Measurements from ENCODE around the gene PPEF1. TPM values are rescaled to one million over a fixed set of nuclear protein-coding genes. Genes with fewer than 3 reads are reported as not detected.
A peak's percentile ranks its signal among the peaks of the same experiment; 100 is the strongest.

Gene PPEF1, protein sequence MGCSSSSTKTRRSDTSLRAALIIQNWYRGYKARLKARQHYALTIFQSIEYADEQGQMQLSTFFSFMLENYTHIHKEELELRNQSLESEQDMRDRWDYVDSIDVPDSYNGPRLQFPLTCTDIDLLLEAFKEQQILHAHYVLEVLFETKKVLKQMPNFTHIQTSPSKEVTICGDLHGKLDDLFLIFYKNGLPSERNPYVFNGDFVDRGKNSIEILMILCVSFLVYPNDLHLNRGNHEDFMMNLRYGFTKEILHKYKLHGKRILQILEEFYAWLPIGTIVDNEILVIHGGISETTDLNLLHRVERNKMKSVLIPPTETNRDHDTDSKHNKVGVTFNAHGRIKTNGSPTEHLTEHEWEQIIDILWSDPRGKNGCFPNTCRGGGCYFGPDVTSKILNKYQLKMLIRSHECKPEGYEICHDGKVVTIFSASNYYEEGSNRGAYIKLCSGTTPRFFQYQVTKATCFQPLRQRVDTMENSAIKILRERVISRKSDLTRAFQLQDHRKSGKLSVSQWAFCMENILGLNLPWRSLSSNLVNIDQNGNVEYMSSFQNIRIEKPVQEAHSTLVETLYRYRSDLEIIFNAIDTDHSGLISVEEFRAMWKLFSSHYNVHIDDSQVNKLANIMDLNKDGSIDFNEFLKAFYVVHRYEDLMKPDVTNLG
- total RNA-seq (10 to 100 TPM in 1 of 2 donors, under 1 TPM in 1; 0.94 to 11.1 TPM), polyA plus RNA-seq (ENCODE audit: insufficient read length in 2 of 2) (1 to 10 TPM; 1.2 to 3.1 TPM)
- long read RNA-seq, donor 1 = 0 reads
- long read RNA-seq, donor 2 = 0 reads
- long read RNA-seq, donor 3 = 0 reads
- long read RNA-seq, donor 4 = 0 reads

DNA sequence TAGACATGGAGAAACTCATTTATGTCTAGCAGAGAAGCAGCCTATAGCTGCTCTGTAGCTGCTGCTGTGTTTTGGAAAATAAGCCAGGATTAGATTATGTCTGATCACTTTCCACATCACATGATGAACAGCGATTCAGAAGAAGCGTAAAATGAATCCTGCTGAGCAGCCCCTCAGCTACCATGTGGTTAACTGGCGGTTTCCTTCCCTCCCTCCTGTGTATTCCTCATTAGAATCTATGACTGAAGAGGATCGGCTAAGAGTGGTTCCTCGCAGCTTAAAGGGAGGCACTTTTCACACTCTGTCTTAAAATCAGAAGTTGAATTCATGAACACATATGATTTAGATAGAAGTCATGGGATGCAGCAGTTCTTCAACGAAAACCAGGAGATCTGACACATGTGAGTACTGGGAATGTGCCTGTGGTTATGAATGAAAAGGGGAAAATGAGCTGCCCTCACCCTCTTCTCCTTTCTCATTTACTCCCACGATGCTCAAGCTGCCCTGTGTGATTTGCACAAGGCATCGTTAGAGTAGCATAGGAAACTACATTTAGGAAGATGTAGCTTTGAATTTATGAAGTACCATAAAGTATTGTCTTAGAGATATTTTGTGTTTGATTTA lies at the start of gene PPEF1:
Gene PPEF1, plus strand, starts transcription at position 220 of the 624 bp plus-strand sequence. Its CDS starts 136 bp downstream, at position 356.
- no peaks in the 10 kb centered on the region for H3K9me3 ChIP-seq (ENCODE audit: control insufficient read depth, insufficient read depth, low read length)
- H3K27ac ChIP-seq (ENCODE audit: low read depth, low read length) = no peak within 1 kb of the TSS
- no peaks in the 10 kb centered on the region for H3K4me1 ChIP-seq (ENCODE audit: control insufficient read depth, insufficient read depth, low read length)
- no peaks in the 10 kb centered on the region for H3K36me3 ChIP-seq (ENCODE audit: control insufficient read depth, insufficient read depth, low read length)
- peak in 2 of 6 donors; percentile 55 to 73 for DNase-seq (ENCODE audit: low read depth in 4 of 6, low spot score in 6 of 6)
- H3K4me3 ChIP-seq (ENCODE audit: low read depth, low read length) = no peak within 1 kb of the TSS
- no CpG with 5 or more reads among the region's 8 CpGs for WGBS (ENCODE audit: insufficient coverage)
- H3K27me3 ChIP-seq (ENCODE audit: control insufficient read depth, insufficient read depth, low read length) = no peaks in the 10 kb centered on the region

DNA sequence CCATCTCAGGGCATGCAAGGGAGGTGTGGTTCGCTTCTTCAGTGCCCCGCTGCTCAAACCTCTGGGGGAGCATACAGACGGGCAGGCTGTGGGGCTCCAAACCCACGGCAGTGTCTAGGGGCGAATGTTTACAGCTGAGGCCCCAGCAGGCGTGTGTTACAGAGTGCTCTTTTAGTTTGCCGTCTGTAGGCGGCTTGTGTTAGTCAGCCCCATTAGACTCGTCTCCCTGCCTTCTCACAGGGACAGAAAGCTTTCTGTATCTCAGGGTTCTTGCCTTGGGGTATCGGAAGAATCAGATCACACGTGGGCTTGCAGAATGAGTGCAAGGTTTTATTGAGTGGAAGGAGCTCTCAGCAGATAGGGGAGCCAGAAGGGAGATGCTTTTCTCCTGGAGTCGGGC lies 46.2 kb upstream of the PPEF1 start:
- no peaks in the 10 kb centered on the region for H3K27me3 ChIP-seq (ENCODE audit: control insufficient read depth, insufficient read depth, low read length)
- peaks cover 4% of the 10 kb centered on the region for H3K4me1 ChIP-seq (ENCODE audit: control insufficient read depth, insufficient read depth, low read length)
- no peaks in the 10 kb centered on the region for H3K9me3 ChIP-seq (ENCODE audit: control insufficient read depth, insufficient read depth, low read length)
- no peak overlapping the region for H3K27ac ChIP-seq (ENCODE audit: low read depth, low read length)
- WGBS (ENCODE audit: insufficient coverage) = 61% methylated on average over 11 of the region's 12 CpGs
- H3K4me3 ChIP-seq (ENCODE audit: low read depth, low read length) = no peak overlapping the region
- no peaks in the 10 kb centered on the region for H3K36me3 ChIP-seq (ENCODE audit: control insufficient read depth, insufficient read depth, low read length)
- DNase-seq (ENCODE audit: low read depth in 4 of 6, low spot score in 6 of 6) = no peak

DNA sequence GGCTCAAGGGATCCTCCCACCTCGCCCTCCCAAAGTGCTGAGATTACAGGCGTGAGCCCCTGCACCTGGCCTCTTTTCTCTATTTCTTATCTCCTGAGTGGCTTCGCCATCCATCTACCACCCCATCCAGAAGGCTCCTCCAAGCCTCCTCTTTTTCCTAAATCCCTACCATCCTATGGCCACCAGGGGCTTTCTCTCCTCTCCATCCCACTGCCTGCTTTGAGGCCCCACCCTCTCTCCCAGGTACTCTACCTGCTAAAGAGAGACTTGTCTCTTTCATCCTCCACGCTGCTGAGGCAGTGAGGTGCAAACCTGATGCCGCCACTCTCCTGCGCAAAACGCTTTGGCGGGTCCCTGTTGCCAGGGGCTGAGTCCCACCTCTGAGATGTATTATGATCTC lies 42.5 kb upstream of the PPEF1 start:
- DNase-seq (ENCODE audit: low read depth in 4 of 6, low spot score in 6 of 6) = no peak
- peaks cover 4% of the 10 kb centered on the region for H3K4me1 ChIP-seq (ENCODE audit: control insufficient read depth, insufficient read depth, low read length)
- 57% methylated on average over 3 of the region's 8 CpGs for WGBS (ENCODE audit: insufficient coverage)

DNA sequence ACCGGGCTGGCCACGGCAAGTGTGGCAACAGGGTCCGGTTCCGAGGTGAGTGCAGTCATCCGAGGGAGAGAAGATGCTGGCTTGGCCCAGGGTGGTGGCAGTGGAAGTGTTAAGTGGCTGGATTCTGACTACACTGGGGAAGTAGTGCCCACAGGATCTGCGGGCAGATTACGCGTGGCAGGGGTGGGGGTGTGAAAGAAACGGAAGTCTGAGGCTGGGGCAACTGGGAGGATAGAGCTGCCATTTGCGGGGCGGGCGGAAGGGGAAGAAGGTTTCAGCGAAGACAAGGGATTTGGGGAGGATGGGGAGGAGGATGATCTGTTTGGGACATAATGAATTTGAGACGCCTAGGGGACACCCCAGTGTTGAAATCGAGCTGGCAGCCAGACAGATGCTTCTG lies 40.8 kb upstream of the PPEF1 start:
- H3K9me3 ChIP-seq (ENCODE audit: control insufficient read depth, insufficient read depth, low read length) = no peaks in the 10 kb centered on the region
- no peak overlapping the region for H3K27ac ChIP-seq (ENCODE audit: low read depth, low read length)
- no peak for DNase-seq (ENCODE audit: low read depth in 4 of 6, low spot score in 6 of 6)
- H3K4me3 ChIP-seq (ENCODE audit: low read depth, low read length) = no peak overlapping the region
- no peaks in the 10 kb centered on the region for H3K36me3 ChIP-seq (ENCODE audit: control insufficient read depth, insufficient read depth, low read length)
- 77% methylated on average over 15 of the region's 15 CpGs for WGBS (ENCODE audit: insufficient coverage)
- peaks cover 2% of the 10 kb centered on the region for H3K4me1 ChIP-seq (ENCODE audit: control insufficient read depth, insufficient read depth, low read length)
- H3K27me3 ChIP-seq (ENCODE audit: control insufficient read depth, insufficient read depth, low read length) = no peaks in the 10 kb centered on the region

More for the DNA sequence above, 42.5 kb upstream of the PPEF1 start:
- Histone ChIP-seq H3K4me3 (ENCODE audit: low read depth, low read length) (no peak overlapping the region), H3K27me3 (ENCODE audit: control insufficient read depth, insufficient read depth, low read length) (no peaks in the 10 kb centered on the region), H3K36me3 (ENCODE audit: control insufficient read depth, insufficient read depth, low read length) (no peaks in the 10 kb centered on the region), H3K9me3 (ENCODE audit: control insufficient read depth, insufficient read depth, low read length) (no peaks in the 10 kb centered on the region), H3K27ac (ENCODE audit: low read depth, low read length) (no peak overlapping the region)

DNA sequence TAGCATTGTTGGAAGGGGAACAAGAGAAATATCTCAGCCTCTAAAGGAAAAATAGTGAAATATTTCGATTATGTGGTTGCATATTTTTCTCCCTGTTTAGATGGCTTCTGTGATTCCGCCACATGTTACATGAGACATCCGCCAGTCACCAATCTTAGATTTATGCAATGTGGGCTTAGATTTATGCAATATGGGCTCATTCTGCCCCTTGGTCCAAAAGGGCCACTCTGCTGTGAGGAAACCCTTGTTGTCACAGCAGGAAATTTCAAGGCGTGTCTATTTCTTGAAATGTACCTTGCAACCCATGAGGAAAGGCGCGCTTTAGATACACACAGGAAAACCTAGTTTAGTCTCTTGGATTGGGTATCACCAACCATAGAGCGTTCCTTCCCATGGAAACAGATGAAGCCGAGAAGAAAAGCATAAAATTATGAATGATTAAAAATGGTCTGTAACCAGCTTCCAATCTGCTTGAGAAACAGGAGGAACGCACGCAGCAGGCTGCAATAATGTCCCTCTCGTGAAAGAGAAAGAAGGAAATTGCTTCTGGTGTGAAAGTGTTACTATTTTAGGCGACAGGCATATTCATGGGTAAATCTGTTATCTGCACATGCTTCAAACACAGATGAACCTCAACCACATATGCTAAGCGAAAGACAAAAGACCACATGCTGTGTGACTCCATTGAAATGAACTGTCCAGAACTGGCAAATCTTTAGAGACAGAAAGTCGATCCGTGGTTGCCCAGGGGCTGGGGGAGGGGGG lies 39.2 kb upstream of the PPEF1 start:
- Histone ChIP-seq H3K36me3 (ENCODE audit: control insufficient read depth, insufficient read depth, low read length) (no peaks in the 10 kb centered on the region), H3K27ac (ENCODE audit: low read depth, low read length) (no peak overlapping the region), H3K9me3 (ENCODE audit: control insufficient read depth, insufficient read depth, low read length) (no peaks in the 10 kb centered on the region), H3K27me3 (ENCODE audit: control insufficient read depth, insufficient read depth, low read length) (no peaks in the 10 kb centered on the region), H3K4me3 (ENCODE audit: low read depth, low read length) (no peak overlapping the region), H3K4me1 (ENCODE audit: control insufficient read depth, insufficient read depth, low read length) (no peaks in the 10 kb centered on the region)
- peak in 2 of 6 donors; percentile 60 to 82 for DNase-seq (ENCODE audit: low read depth in 4 of 6, low spot score in 6 of 6)
- WGBS (ENCODE audit: insufficient coverage) = 83% methylated on average over 5 of the region's 15 CpGs

DNA sequence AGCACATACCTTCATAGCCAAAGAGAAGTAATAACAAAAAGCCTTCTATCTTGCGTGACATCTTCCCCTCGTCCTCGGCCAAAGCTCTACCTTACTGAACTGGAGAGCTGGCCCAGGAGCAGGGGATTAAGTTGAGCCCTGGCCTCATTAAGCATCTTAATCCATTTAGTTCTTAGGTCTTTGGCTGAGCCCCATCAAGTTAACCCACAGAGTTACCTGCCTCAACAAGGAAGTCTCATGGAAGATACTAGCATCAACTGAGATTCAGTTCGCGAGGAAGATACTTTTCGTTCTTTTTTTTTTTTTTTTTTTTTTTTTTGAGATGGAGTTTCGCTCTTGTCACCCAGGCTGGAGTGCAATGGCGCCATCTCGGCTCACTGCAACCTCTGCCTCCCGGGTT lies 35.4 kb upstream of the PPEF1 start, which contains the start of gene RS1:
Gene RS1, minus strand, starts transcription at position 101 of the 400 bp plus-strand sequence. Its CDS starts 40 bp downstream, at position 61.
- H3K36me3 ChIP-seq (ENCODE audit: control insufficient read depth, insufficient read depth, low read length) = no peaks in the 10 kb centered on the region
- H3K9me3 ChIP-seq (ENCODE audit: control insufficient read depth, insufficient read depth, low read length) = no peaks in the 10 kb centered on the region
- no peak for DNase-seq (ENCODE audit: low read depth in 4 of 6, low spot score in 6 of 6)
- no peaks in the 10 kb centered on the region for H3K27me3 ChIP-seq (ENCODE audit: control insufficient read depth, insufficient read depth, low read length)
- H3K4me1 ChIP-seq (ENCODE audit: control insufficient read depth, insufficient read depth, low read length) = peaks cover 4% of the 10 kb centered on the region
- no peak within 1 kb of the TSS for H3K4me3 ChIP-seq (ENCODE audit: low read depth, low read length)
- WGBS (ENCODE audit: insufficient coverage) = 86% methylated on average over 7 of the region's 10 CpGs
- no peak within 1 kb of the TSS for H3K27ac ChIP-seq (ENCODE audit: low read depth, low read length)

DNA sequence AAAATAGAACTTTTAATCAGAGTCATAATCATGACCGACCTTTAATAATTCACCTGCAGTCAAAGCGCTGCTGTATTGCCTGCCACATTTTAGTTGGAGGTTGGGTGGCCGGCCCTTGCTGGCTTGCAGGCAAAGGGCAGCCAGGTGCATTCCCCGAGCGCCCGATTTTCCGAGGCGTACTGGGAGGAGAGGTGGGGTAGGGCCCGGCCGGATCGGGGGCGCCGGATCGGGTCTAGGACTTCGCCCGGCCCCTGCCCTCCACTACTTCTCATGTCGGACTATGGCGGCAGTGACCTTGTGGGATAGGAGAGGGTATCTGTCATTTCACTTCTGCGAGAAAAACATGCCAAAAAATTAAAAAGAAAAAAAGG lies 33.0 kb upstream of the PPEF1 start:
- DNase-seq (ENCODE audit: low read depth in 4 of 6, low spot score in 6 of 6) = no peak
- WGBS (ENCODE audit: insufficient coverage) = 32% methylated on average over 7 of the region's 19 CpGs
- Histone ChIP-seq H3K27ac (ENCODE audit: low read depth, low read length) (peak overlapping the region; percentile 37), H3K27me3 (ENCODE audit: control insufficient read depth, insufficient read depth, low read length) (no peaks in the 10 kb centered on the region), H3K4me3 (ENCODE audit: low read depth, low read length) (peak overlapping the region; percentile 65), H3K4me1 (ENCODE audit: control insufficient read depth, insufficient read depth, low read length) (peaks cover 4% of the 10 kb centered on the region), H3K36me3 (ENCODE audit: control insufficient read depth, insufficient read depth, low read length) (no peaks in the 10 kb centered on the region), H3K9me3 (ENCODE audit: control insufficient read depth, insufficient read depth, low read length) (no peaks in the 10 kb centered on the region)

DNA sequence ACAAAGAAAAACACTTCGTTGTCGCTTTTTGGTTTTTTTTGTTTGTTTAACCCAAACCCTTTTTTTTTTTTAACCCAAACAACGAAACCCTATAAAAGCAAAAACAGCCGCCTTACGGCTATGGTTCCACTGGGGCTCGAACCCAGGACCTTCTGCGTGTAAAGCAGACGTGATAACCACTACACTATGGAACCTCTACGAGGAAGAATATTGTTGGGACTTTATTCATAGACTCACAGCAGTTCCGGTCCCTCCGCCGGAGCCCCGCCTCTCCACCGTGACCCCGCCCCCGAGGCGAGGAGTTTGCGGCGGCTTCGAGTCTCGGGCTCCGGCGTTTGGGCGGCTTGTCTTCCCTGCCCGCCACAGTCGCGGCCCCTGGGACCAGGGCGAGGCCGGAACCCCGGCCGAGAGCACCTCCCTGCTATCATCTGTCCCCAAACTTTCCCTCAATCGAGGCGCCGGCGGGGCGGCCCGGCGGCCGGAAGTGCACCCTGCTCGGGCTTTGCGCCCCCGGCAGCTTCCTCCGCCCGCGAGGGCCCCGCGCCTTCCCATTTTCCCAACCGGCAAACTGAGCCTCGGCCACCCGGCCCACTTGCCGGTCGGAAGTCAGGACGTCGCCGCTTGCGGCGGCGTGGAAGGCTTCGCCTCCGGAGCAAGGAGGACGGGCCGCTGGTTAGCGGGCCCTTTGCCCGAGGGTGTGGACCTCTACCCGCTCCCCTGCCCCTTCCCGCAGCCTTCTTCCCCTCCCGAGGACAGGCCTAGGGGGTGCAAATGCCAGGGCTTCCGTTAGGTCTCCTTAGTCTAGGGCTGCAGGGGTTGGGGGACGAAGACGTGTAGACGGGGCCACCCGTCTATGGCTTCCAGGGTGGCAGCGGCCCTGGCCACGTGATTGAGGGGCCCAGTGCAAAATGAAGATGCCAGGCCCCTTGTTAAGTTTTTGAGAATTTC lies 32.4 kb upstream of the PPEF1 start:
- H3K27me3 ChIP-seq (ENCODE audit: control insufficient read depth, insufficient read depth, low read length) = no peaks in the 10 kb centered on the region
- peaks cover 4% of the 10 kb centered on the region for H3K4me1 ChIP-seq (ENCODE audit: control insufficient read depth, insufficient read depth, low read length)
- WGBS (ENCODE audit: insufficient coverage) = 12% methylated on average over 69 of the region's 74 CpGs
- H3K9me3 ChIP-seq (ENCODE audit: control insufficient read depth, insufficient read depth, low read length) = no peaks in the 10 kb centered on the region
- DNase-seq (ENCODE audit: low read depth in 4 of 6, low spot score in 6 of 6) = peak; percentile 62 to 95 (median 70)
- H3K36me3 ChIP-seq (ENCODE audit: control insufficient read depth, insufficient read depth, low read length) = no peaks in the 10 kb centered on the region
- H3K4me3 ChIP-seq (ENCODE audit: low read depth, low read length) = peak overlapping the region; percentile 65
- peak overlapping the region; percentile 38 for H3K27ac ChIP-seq (ENCODE audit: low read depth, low read length)
